ENCODE data around the gene FGF6.

- no peak for TF ChIP-seq POLR2AphosphoS5 (IDR thresholded peaks at IDR 0.05)
- TF ChIP-seq POLR2A (IDR thresholded peaks at IDR 0.05): no peak
Measured at GRCh38 chr12:4416276-4416675, 29.3 kb downstream of the FGF6 start.
